Measurements from ENCODE around the gene DLST. TPM values are rescaled to one million over a fixed set of nuclear protein-coding genes. Genes with fewer than 3 reads are reported as not detected.
"Not testable (repeated sequence)": the region's sequence is repeated elsewhere in the genome, so short reads cannot be mapped to it uniquely, and the experiment has no call there.

The DLST gene
- total and polyA plus RNA-seq, 4 experiments from 2014 or later, result 4.8 to 104 (median 56.0) TPM

DNA sequence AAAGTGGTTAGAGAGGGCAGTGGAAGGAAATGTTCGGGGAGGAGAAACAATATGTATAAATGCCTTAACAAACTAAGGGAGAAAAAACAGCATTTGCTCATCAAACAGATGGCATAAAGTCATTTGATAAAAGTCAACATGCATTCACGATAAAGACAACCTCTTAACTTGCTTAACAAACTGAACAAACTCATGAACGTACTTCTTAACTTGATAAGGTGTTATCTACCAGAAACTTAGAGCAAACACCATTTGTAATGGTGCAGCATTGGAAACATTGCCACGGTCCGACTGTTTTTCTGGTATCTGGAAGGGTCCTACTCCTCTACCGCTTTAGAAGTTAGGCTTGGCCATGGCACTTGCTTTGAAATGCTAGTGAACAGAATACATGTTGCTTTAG lies 45.5 kb downstream of the DLST start:
- Mint-ChIP-seq H3K36me3 (no peaks in the 10 kb centered on the region), H3K27me3 (peaks cover 5 to 10% of the 10 kb centered on the region in 2 donors), H3K27ac (no peak overlapping the region), H3K9me3 (peaks cover 0 to 4% (median 0%) of the 10 kb centered on the region in 8 donors), H3K4me3 (no peak overlapping the region), H3K4me1 (peaks cover 4 to 17% (median 7%) of the 10 kb centered on the region in 4 donors)
- intact Hi-C loops (cut with micrococcal nuclease), result no loop called here
- ChIA-PET POLR2A (ENCODE audit: partially characterized antibody) (no interaction called here), CTCF (ENCODE audit: partially characterized antibody) (no interaction called here)
- no peaks in the 10 kb centered on the region for H3K36me3 ChIP-seq (ENCODE audit: insufficient read depth, low read length)
- no peak for DNase-seq
- peaks cover under 1% of the 10 kb centered on the region for H3K4me1 ChIP-seq (ENCODE audit: insufficient read depth, low read length)
- H3K27ac ChIP-seq (ENCODE audit: low read depth, low read length), result no peak overlapping the region
- H3K27me3 ChIP-seq (ENCODE audit: insufficient read depth, low read length), result no peaks in the 10 kb centered on the region
- no peak overlapping the region for H3K4me3 ChIP-seq (ENCODE audit: low read length in 2 of 2)
- no peaks in the 10 kb centered on the region for H3K9me3 ChIP-seq (ENCODE audit: control insufficient read depth in 1 of 2, low read length in 2 of 2)

DNA sequence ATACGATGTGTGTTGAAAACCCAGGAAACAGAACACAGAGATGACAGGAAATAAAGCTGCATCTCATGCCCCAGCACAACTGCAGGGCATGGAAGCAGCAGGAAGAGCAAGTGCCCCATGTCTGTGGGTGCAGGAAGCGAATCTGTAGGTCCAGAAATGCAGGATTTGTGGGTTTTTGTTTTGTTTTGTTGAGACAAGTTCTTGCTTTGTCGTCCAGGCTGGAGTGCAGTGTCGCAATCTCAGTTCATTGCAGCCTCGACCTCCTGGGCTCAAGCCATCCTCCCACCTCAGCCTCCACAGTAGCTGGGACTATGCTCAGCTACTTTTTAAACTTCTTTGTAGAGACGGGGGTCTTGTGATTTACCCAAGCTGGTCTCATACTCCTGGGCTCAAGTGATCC lies 47.5 kb downstream of the DLST start:
- CTCF ChIA-PET (ENCODE audit: partially characterized antibody), result interaction anchor here (1.1 to 1.6 kb wide), 3 partner anchors 10 to 68 kb away, joined by 3 read pairs; no protein-coding TSS in a partner anchor
- Mint-ChIP-seq H3K27me3 (peaks cover 5 to 8% of the 10 kb centered on the region in 2 donors), H3K4me1 (peaks cover 6 to 16% (median 10%) of the 10 kb centered on the region in 4 donors), H3K4me3 (no peak overlapping the region), H3K9me3 (peaks cover 0 to 4% (median 0%) of the 10 kb centered on the region in 8 donors), H3K27ac (no peak overlapping the region), H3K36me3 (no peaks in the 10 kb centered on the region)
- no peaks in the 10 kb centered on the region for H3K36me3 ChIP-seq (ENCODE audit: insufficient read depth, low read length)
- intact Hi-C loops (cut with micrococcal nuclease), result no loop called here
- DNase-seq, result no peak
- no peak overlapping the region for H3K4me3 ChIP-seq (ENCODE audit: low read length in 2 of 2)
- no peak overlapping the region for H3K27ac ChIP-seq (ENCODE audit: low read depth, low read length)
- H3K9me3 ChIP-seq (ENCODE audit: control insufficient read depth in 1 of 2, low read length in 2 of 2), result no peaks in the 10 kb centered on the region
- peaks cover 5% of the 10 kb centered on the region for H3K4me1 ChIP-seq (ENCODE audit: insufficient read depth, low read length)
- no peaks in the 10 kb centered on the region for H3K27me3 ChIP-seq (ENCODE audit: insufficient read depth, low read length)
- POLR2A ChIA-PET (ENCODE audit: partially characterized antibody), result no interaction called here

DNA sequence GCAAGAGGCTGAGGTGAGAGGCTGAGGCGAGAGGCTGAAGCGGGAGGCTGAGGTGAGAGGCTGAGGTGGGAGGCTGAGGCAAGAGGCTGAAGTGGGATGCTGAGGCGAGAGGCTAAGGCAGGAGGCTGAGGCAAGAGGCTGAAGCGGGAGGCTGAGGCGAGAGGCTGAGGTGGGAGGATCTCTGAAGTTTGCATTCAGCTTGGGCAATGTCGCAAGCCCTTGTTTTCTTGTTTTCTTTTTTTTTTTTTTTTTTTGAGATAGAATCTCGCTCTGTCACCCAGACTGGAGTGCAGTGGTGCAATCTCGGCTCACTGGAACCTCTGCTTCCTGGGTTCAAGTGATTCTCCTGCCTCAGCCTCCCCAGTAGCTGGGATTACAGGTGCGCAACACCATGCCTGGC lies 50.0 kb downstream of the DLST start:
- H3K36me3 ChIP-seq (ENCODE audit: insufficient read depth, low read length); H3K27me3 Mint-ChIP-seq; H3K27me3 ChIP-seq (ENCODE audit: insufficient read depth, low read length); H3K4me1 ChIP-seq (ENCODE audit: insufficient read depth, low read length); intact Hi-C loops (cut with micrococcal nuclease); DNase-seq; H3K9me3 ChIP-seq (ENCODE audit: control insufficient read depth in 1 of 2, low read length in 2 of 2); H3K36me3 Mint-ChIP-seq; H3K4me3 ChIP-seq (ENCODE audit: low read length in 2 of 2); H3K9me3 Mint-ChIP-seq; H3K4me3 Mint-ChIP-seq; H3K27ac Mint-ChIP-seq; H3K27ac ChIP-seq (ENCODE audit: low read depth, low read length): not testable (repeated sequence)
- ChIA-PET CTCF (ENCODE audit: partially characterized antibody) (interaction anchor here (1.2 to 1.4 kb wide), 3 partner anchors 14 to 157 kb away, joined by 3 to 5 read pairs (median 5); no protein-coding TSS in a partner anchor), POLR2A (ENCODE audit: partially characterized antibody) (interaction anchor here (0.8 kb wide), 1 partner anchor 10 kb away, joined by 3 read pairs; no protein-coding TSS in a partner anchor)
- peaks cover 9 to 19% (median 11%) of the 10 kb centered on the region in 4 donors for H3K4me1 Mint-ChIP-seq

DNA sequence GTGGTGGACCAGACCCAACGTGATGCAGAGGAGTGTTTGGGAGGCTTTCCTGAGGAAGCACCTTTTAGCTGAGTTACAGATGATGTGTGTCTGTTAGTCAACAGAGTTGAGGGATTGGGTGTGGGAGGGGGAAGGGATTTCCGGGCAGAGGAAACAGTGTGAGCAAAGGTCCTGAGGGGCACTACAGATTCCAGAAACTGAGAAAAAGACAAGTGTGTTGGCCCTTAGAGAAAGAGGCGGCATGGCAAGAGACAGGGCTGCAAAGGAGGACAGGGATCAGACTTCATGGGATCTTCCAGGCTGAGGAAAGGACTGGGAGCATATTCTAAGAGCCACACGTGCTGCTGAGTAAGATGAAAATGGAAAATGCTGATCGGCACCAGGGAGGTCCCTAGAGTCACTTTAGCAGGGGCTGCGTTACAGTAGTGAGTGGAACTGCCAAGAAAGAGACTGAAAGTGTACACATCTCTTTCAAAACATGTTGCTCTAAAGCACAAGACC lies 50.7 kb downstream of the DLST start:
- peaks cover 2 to 4% of the 10 kb centered on the region in 2 donors for H3K27me3 Mint-ChIP-seq
- Histone ChIP-seq H3K9me3 (ENCODE audit: control insufficient read depth in 1 of 2, low read length in 2 of 2) (no peaks in the 10 kb centered on the region), H3K27ac (ENCODE audit: low read depth, low read length) (no peak overlapping the region), H3K4me1 (ENCODE audit: insufficient read depth, low read length) (peaks cover 11% of the 10 kb centered on the region), H3K27me3 (ENCODE audit: insufficient read depth, low read length) (no peaks in the 10 kb centered on the region), H3K4me3 (ENCODE audit: low read length in 2 of 2) (no peak overlapping the region), H3K36me3 (ENCODE audit: insufficient read depth, low read length) (no peaks in the 10 kb centered on the region)
- ChIA-PET CTCF (ENCODE audit: partially characterized antibody) (interaction anchor here (1.3 to 1.4 kb wide), 2 partner anchors 71 to 156 kb away, joined by 3 to 5 read pairs; no protein-coding TSS in a partner anchor), POLR2A (ENCODE audit: partially characterized antibody) (interaction anchor here (0.8 kb wide), 1 partner anchor 9 kb away, joined by 3 read pairs; no protein-coding TSS in a partner anchor)
- H3K36me3 Mint-ChIP-seq, result no peaks in the 10 kb centered on the region
- DNase-seq, result no peak
- H3K4me3 Mint-ChIP-seq, result no peak overlapping the region
- H3K9me3 Mint-ChIP-seq, result peaks cover 0 to 2% (median 0%) of the 10 kb centered on the region in 8 donors
- peaks cover 15 to 26% (median 18%) of the 10 kb centered on the region in 4 donors for H3K4me1 Mint-ChIP-seq
- intact Hi-C loops (cut with micrococcal nuclease), result no loop called here
- H3K27ac Mint-ChIP-seq, result peak overlapping the region in 3 of 7 donors; percentile 5 to 15 (median 13)

DNA sequence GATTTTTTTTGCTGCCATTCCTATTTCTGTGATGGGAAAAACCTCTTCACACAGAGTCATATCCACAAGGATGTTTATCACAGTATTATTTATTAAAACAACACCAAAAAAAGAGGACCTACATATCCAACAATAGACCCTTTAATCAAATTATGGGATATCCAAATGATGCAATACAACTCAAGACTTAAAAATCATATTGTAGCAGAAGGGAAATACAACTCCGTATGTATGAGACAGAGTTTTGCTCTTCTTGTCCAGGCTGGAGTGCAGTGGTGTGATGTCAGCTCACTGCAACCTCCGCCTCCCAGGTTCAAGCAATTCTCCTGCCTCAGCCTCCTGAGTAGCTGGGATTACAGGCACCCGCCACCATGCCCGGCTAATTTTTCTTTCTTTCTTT lies 51.2 kb downstream of the DLST start:
- POLR2A ChIA-PET (ENCODE audit: partially characterized antibody); H3K27me3 Mint-ChIP-seq; H3K27ac ChIP-seq (ENCODE audit: low read depth, low read length); DNase-seq; H3K27ac Mint-ChIP-seq; H3K9me3 Mint-ChIP-seq; H3K4me3 ChIP-seq (ENCODE audit: low read length in 2 of 2); H3K27me3 ChIP-seq (ENCODE audit: insufficient read depth, low read length); H3K9me3 ChIP-seq (ENCODE audit: control insufficient read depth in 1 of 2, low read length in 2 of 2); H3K36me3 ChIP-seq (ENCODE audit: insufficient read depth, low read length); intact Hi-C loops (cut with micrococcal nuclease); H3K4me3 Mint-ChIP-seq; H3K36me3 Mint-ChIP-seq: not testable (repeated sequence)
- H3K4me1 Mint-ChIP-seq, result peaks cover 18 to 31% (median 22%) of the 10 kb centered on the region in 4 donors
- CTCF ChIA-PET (ENCODE audit: partially characterized antibody), result interaction anchor here (1.4 kb wide), 1 partner anchor 190 kb away, joined by 3 read pairs; no protein-coding TSS in a partner anchor
- H3K4me1 ChIP-seq (ENCODE audit: insufficient read depth, low read length), result peaks cover 15% of the 10 kb centered on the region

DNA sequence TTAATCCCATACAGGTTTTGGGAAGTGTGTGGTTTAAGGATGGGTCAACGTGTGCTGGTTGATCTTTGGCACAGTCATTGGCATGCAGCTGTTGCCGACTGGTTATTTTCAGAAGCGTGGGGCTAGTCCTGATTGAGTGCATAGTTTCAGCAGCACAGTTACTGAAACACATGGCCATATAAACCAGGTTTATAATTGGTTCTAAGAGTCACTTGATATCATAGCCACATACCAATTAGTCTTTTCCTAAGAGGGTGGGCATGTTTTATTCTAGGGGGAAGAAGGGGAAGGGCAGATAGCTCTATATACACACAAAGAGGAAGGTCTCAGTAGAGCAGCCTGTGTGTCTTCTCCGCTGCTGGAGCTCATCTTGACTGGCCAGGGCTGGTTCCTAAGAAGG lies 52.3 kb downstream of the DLST start:
- Mint-ChIP-seq H3K27me3 (peaks cover 2 to 4% of the 10 kb centered on the region in 2 donors), H3K27ac (no peak overlapping the region), H3K9me3 (peaks cover 0 to 8% (median 0%) of the 10 kb centered on the region in 8 donors), H3K4me1 (peaks cover 19 to 34% (median 24%) of the 10 kb centered on the region in 4 donors), H3K36me3 (no peaks in the 10 kb centered on the region), H3K4me3 (no peak overlapping the region)
- peaks cover 15% of the 10 kb centered on the region for H3K4me1 ChIP-seq (ENCODE audit: insufficient read depth, low read length)
- H3K27me3 ChIP-seq (ENCODE audit: insufficient read depth, low read length), result no peaks in the 10 kb centered on the region
- no peak overlapping the region for H3K27ac ChIP-seq (ENCODE audit: low read depth, low read length)
- ChIA-PET CTCF (ENCODE audit: partially characterized antibody) (interaction anchor here (1.0 to 1.4 kb wide), 2 partner anchors 11 to 189 kb away, joined by 3 read pairs; no protein-coding TSS in a partner anchor), POLR2A (ENCODE audit: partially characterized antibody) (interaction anchor here (0.7 kb wide), 1 partner anchor 12 kb away, joined by 4 read pairs; no protein-coding TSS in a partner anchor)
- H3K4me3 ChIP-seq (ENCODE audit: low read length in 2 of 2), result no peak overlapping the region
- DNase-seq, result no peak
- no peaks in the 10 kb centered on the region for H3K9me3 ChIP-seq (ENCODE audit: control insufficient read depth in 1 of 2, low read length in 2 of 2)
- intact Hi-C loops (cut with micrococcal nuclease), result no loop called here
- no peaks in the 10 kb centered on the region for H3K36me3 ChIP-seq (ENCODE audit: insufficient read depth, low read length)

DNA sequence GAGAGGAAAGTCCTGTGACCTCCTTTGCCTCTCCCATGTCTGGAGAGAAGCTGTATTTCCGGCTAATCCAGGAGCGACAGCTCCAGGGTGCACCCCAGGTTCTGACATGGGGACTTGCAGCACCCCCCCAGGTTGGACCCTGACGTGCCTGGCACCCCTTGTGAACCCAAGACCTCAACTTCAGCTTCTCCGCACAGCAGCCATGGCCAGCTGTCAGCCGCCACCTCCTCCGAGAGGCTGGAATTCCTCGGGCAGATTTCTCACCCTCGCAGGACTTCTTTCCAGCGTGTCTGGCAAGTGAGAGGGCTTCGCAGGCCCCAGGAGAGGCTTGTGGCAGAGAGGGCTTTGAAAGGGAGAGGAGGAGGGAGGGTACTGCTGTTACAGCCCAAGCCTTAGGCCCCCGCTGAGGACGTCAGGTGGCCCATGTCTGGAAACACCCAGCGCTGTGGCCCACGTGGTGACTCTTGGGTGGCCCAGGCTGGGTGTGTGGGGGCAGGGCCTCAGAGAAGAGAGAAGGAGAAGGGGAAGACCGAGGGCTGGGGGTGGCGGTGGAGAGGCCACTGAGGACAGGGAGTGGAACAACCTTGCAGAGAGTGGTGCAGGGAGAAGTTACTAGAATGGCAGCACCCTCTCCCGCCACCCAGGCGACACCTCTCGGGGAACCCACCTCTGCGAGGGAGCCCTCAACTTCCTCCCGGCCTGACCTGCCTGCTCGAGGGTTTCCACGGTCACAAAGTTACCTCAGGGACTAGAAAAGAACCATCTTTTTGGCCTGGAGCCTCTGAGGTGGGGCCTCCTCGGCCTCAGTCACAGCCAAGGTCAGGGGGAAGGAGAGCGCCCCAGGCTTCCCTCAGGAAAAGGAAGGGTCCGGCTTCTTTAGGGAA lies 53.0 kb downstream of the DLST start:
- Mint-ChIP-seq H3K36me3 (no peaks in the 10 kb centered on the region), H3K4me3 (no peak overlapping the region), H3K4me1 (peaks cover 18 to 28% (median 22%) of the 10 kb centered on the region in 4 donors), H3K27ac (no peak overlapping the region), H3K9me3 (peaks cover 0 to 9% (median under 1%) of the 10 kb centered on the region in 8 donors), H3K27me3 (peaks cover 2 to 4% of the 10 kb centered on the region in 2 donors)
- H3K27ac ChIP-seq (ENCODE audit: low read depth, low read length), result no peak overlapping the region
- H3K27me3 ChIP-seq (ENCODE audit: insufficient read depth, low read length), result no peaks in the 10 kb centered on the region
- no peak for DNase-seq
- H3K4me1 ChIP-seq (ENCODE audit: insufficient read depth, low read length), result peaks cover 15% of the 10 kb centered on the region
- no peak overlapping the region for H3K4me3 ChIP-seq (ENCODE audit: low read length in 2 of 2)
- H3K9me3 ChIP-seq (ENCODE audit: control insufficient read depth in 1 of 2, low read length in 2 of 2), result no peaks in the 10 kb centered on the region
- ChIA-PET POLR2A (ENCODE audit: partially characterized antibody) (interaction anchor here (0.7 kb wide), 1 partner anchor 11 kb away, joined by 4 read pairs; no protein-coding TSS in a partner anchor), CTCF (ENCODE audit: partially characterized antibody) (interaction anchor here (1.0 to 1.4 kb wide), 3 partner anchors 10 to 188 kb away, joined by 3 to 7 read pairs (median 3); no protein-coding TSS in a partner anchor)
- no peaks in the 10 kb centered on the region for H3K36me3 ChIP-seq (ENCODE audit: insufficient read depth, low read length)
- intact Hi-C loops (cut with micrococcal nuclease), result no loop called here
